LNCaP clone FGC (cell line): Measurements from ENCODE around the gene CCDC195.

ENCODE experiments used
- DNase-seq: peaks from one replicate; pipeline ENCODE4 v3.0.0-alpha.2; 2011; ENCODE audit warnings: low read depth
- H3K4me3 ChIP-seq: 2 replicates; pipeline ENCODE4 v1.5.1; 2011; ENCODE audit warnings: mild to moderate bottlenecking, low read depth, low read length, control low read depth
- CTCF ChIP-seq: IDR thresholded peaks from 2 replicates; pipeline ENCODE4 v1.5.1; 2012; ENCODE audit warnings: mild to moderate bottlenecking; ENCODE audit not compliant: control insufficient read depth, insufficient read depth; ENCODE audit errors: extremely low read depth

CCDC195 gene

DNA sequence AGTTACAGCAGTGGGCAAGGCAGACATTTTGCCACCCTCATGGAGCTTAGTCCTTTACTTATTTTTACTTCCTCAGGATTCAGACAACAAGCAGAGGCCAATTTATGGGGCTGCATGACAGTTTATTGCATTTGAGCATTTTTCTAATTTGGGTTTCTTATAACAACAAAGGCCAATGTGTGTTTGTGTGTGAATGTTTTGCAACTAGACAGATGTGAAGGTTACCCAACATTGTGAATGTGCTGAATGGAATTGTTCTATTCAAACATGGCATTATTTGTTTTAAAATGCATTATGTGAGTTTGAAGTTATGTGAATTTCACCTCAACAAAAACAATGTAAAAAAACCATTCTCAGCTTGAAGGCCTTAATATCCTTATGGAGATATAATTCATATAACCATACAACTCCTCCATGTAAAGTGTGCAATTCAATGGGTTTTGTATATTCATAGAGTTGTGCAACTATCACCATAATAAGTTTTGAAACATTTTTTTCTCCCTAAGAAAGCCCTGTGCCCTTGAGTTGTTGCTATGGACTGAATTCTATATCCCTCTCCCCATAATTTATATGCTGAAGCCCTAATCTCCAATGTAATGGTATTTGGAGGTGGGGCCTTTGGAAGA lies 57.3 kb downstream of the CCDC195 start:
- TF ChIP-seq CTCF: no peak
- no peak overlapping the region for H3K4me3 ChIP-seq
- no peak for DNase-seq

DNA sequence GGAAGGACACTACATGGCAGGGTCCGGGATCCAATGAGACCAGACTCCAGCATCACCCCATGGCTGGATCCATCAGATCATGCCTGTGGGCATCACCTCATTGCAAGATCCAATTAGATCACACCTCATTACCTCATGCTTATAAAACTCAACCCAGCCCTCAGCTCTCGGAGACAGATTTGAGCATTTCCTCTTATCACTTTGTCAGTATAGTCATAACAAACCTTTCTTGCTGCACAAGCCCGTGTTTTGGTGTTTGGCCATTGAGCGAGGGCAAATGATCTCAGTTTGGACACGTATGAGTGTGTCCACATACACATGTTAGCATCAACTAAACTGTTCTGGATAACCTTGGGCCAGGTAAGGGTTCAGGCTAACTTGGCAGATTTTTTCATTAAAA lies 58.8 kb downstream of the CCDC195 start:
- DNase-seq: no peak
- no peak overlapping the region for H3K4me3 ChIP-seq
- TF ChIP-seq CTCF: no peak

GRCh38 chr2:224655006-224655537 lies 61.1 kb downstream of the CCDC195 start:
- no peak for DNase-seq
- no peak for TF ChIP-seq CTCF
- H3K4me3 ChIP-seq: no peak overlapping the region
